Activated T-cell treated with anti-CD3 and anti-CD28 coated beads for 1 hour (primary cell): ENCODE measurements around the gene ARFIP1.
"Not testable (repeated sequence)": the region's sequence is repeated elsewhere in the genome, so short reads cannot be mapped to it uniquely, and the experiment has no call there.

Source experiments
- DNase-seq: peaks from one replicate; pipeline ENCODE4 v3.0.0-alpha.2; 2020; ENCODE audit warnings: low read depth

The ARFIP1 gene, protein sequence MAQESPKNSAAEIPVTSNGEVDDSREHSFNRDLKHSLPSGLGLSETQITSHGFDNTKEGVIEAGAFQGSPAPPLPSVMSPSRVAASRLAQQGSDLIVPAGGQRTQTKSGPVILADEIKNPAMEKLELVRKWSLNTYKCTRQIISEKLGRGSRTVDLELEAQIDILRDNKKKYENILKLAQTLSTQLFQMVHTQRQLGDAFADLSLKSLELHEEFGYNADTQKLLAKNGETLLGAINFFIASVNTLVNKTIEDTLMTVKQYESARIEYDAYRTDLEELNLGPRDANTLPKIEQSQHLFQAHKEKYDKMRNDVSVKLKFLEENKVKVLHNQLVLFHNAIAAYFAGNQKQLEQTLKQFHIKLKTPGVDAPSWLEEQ

DNA sequence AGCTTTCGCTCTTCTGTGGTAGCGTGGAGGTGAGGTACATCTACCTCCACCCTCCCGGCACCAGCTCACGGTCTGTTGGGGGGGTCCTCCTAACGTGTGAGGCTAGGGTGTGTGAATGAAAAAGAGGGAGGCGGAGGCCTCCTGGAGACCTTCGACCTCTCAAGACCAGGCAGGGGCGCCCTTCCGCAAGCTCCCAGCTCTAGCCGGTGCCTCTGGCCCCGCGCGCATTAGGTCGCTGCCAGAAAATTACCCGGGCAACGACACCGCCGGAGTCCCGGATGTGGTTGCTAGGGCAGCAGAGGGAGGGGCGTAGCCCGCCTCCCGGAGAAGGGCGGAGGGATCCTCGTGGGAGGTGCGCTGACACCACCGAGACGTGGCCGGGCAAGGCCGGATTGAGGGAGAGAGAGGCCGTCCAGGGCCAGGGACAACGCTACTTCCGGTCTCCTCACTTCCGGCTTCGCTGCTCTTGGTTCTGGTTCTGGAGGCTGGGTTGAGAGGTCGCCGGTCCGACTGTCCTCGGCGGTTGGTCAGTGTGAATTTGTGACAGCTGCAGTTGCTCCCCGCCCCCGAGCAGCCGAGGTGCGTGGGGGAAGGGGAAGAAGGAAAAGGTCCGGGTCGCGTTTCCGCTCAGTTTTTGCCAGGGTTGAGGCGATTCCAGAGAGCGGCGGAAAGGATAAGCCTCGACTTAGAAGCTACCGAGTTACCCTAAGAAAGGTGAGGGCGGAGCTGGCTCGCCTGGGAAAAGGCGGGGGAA lies at the start of gene ARFIP1, which contains the start of gene TIGD4:
Gene ARFIP1 (plus strand): TSS at position 442 of the 754 bp plus-strand sequence. CDS start 49,680 bp downstream, outside the sequence.
Gene TIGD4 (minus strand): TSS at position 218 of the 754 bp plus-strand sequence. CDS start 8,726 bp downstream, outside the sequence.
- peak; percentile 88 for DNase-seq

GRCh38 chr4:152731997-152732396 lies 47.8 kb upstream of the ARFIP1 start:
- no peak for DNase-seq

DNA sequence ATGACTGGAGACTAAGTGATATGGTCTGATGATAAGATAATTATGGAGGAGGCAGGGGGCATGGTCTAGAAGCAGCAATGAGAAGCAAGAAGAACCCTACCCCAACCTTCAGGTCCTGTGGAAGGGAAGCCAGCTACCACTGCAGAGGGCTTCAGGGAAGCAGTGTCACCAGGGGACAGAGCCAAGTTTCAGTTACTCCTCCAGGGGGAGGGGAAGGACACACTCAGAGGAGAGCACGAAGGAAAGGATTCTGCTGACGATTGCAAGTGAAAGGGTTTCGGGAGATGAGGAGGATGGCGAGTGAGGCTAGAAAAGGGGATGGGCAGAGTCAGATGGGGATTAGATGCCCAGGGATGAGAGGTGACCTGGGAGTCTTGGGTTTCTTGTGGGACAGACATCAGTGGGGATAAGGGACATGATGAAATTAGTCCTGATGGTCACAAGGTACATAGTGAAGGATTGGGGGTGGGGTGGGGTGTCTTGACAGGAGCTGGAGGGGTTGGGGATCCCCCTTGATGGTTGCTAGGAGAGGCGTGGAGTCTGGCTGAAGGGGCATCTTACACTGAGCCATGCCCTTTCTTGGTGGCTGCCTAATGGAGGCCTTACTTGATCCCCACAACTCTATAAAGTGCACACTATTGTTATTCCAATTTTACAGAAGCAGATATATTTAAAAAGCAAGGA lies 45.6 kb upstream of the ARFIP1 start:
- DNase-seq, result no peak

DNA sequence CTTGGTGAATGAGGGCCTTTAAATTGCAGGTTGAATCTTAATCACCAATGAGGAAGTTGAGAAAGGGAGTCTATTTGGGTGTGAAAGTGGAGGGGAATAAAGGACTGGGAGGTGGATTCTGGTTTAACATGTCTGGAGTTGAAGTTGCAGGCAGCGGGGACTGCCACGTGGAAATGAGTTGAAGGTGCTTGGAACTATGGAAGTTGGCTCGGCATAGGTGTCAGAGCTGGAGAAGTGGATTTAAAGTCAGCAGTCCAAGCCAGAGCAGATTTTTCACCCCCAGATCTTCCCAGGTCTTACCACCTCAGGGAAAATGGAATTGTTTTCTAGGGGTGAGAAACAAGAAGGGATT lies 45.1 kb upstream of the ARFIP1 start:
- DNase-seq, result no peak

DNA sequence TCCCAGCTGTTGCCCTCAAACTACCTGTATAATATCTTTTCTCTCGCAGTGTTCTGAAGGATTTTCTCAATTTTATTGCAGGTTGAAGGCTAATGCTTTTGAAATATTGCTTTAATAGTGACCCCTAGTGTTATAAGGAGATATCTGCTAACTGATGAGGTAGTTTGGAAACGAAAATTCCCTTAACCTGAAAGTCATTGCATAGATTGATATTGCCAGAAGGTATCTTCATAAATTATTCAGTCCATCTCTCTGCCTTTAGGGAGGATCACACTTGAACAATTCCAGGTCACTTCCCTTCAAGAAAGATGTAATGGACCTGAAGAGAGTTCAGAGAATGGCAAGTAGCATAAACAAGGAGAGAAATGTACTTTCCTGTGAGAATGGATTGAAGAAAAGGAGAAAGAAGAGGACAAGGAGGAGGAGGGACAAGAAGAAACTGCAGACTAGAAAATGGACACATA lies 44.3 kb upstream of the ARFIP1 start:
- DNase-seq, result no peak

DNA sequence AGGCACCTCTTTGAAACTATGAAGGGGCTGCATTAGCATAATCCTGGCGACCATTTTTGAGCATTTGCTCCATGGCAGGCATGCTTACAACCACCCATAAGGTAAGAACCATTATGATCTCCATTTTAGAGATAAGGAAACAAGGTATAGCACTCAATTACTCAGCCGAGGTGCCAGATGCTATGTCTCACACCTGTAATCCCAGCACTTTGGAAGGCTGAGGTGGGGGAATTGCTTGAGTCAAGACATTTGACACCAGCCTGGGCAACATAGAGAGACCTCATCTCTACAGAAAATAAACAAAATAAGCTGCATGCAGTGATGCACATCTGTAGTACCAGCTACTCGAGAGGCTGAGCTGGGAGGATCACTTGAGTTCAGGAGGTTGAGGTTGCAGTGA lies 43.8 kb upstream of the ARFIP1 start:
- no peak for DNase-seq

GRCh38 chr4:152738827-152739226 lies 40.9 kb upstream of the ARFIP1 start:
- no peak for DNase-seq

GRCh38 chr4:152747444-152747843 lies 32.3 kb upstream of the ARFIP1 start:
- DNase-seq, result no peak

DNA sequence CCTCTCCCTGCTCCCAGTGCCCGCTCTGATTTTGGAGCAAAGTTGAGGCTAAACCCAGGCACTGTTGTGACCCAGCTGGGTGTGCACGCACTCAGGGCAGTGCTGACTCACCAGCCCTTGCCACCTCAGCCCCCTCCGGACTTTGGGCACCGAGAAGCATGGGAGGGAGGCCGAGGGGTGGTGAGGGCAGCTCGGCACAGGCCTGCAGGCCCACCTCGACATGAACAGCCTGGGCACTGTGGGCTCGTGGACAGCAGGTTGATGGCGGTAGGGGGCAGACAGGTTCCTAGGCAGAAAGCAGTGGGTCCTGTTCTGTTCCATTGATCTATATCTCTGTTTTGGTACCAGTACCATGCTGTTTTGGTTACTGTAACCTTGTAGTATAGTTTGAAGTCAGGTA lies 31.1 kb upstream of the ARFIP1 start:
- DNase-seq, result no peak

DNA sequence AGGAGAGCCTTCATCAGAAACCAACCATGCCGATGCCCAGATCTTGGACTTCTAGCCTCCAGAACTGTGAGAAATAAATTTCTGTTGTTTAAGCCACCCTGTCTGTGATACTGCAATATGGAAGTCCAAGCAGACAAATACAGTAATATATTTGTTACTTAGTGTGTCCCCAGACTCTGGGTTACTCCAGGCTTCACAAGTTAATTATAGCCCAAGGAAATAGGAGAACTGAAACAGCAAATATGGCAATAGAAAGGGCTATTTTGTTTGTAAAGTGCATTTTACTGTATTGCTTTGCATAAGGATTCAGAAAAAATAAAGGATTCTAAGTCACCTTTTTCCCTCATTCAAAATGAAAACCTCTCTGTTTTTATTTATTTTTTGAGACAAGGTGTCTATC lies 16.0 kb upstream of the ARFIP1 start:
- no peak for DNase-seq

GRCh38 chr4:152765069-152765737 lies 14.6 kb upstream of the ARFIP1 start:
- DNase-seq, result not testable (repeated sequence)

- no peak for DNase-seq
These were observed 7.8 kb upstream of the ARFIP1 start for GRCh38 chr4:152771741-152772533.

- DNase-seq, result no peak
These were observed 6.4 kb upstream of the ARFIP1 start for GRCh38 chr4:152773339-152773738.

DNA sequence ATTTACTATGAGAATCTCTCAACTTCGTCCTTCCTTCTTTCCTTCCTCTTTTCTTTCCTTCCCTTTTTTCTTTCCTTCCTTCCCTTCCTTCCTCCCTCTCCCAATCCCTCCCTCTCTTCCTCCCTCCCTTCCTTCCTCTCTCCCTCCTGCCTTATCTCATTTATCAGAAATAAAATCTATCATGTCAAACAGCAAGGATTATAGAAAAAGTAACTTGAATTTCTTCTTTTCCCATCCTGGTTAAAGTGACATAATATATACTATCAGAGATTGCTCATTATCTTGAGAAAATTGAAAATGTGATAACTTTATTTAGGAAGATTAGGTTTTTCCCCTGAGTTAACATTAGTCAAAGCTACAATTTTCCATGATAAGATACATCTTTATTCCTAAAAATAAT lies 5.8 kb upstream of the ARFIP1 start:
- no peak for DNase-seq

GRCh38 chr4:152776352-152776751 lies 3.4 kb upstream of the ARFIP1 start:
- no peak for DNase-seq

DNA sequence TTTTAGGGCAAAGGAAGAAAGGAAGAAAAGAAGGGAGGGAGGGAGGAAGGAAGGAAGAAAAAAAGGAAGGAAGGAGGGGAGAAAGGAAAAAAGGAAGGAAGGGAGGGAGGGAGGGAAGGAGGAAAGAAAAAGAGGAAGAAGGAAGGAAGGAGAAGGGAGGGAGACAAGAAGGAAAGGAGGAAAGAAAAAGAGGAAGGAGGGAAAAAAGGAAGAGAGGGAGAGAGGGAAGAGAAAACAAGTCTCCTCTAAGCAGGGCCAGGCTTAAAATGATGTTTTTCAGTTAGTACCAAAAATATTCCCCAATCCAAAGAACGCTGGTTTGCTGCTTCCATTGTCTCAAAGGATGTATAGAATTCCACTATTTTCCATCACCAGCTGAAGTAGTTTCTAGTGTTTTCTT lies 2.3 kb upstream of the ARFIP1 start:
- DNase-seq, result no peak

DNA sequence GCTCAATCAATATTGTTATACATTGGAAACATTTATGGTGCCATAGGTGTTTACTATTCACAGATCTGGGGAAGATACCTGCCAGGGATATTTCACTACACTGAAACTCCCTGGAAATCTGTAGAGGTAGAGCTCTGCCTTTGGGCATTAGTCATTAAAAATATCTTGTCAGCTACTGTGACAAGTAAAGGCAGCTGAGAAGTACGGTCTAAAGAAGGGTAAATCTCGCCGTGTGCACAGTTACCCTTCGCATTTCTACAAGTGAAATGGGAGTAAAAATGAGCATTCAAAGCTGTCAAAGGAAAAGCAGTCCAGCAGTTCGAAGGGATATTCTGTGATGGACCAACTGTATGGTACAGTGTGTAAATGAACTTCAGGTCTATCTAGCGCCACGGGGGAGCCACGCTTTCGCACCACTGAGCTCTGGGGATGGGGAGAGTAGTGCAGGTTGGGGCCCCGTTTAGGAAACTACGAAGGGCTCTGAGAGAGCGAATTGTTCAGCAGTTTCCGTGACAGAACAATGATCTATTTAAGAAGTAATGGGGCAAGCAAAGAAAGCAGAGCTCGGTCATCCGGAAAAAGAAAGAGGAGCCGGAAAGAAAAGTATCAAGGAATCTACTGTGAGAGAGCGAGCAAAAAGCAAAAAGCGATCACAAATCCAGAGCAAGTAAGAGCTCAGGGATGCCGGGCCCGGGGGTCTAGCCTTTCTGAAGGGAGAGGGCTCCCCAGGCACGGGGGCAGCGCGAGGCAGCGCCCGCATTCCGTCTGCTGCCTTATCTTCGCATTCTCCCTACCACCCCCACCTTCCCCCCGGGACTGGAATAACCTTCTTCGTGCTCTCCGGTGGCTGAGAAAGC lies 870 bp upstream of the ARFIP1 start:
- peak; percentile 11 for DNase-seq

DNA sequence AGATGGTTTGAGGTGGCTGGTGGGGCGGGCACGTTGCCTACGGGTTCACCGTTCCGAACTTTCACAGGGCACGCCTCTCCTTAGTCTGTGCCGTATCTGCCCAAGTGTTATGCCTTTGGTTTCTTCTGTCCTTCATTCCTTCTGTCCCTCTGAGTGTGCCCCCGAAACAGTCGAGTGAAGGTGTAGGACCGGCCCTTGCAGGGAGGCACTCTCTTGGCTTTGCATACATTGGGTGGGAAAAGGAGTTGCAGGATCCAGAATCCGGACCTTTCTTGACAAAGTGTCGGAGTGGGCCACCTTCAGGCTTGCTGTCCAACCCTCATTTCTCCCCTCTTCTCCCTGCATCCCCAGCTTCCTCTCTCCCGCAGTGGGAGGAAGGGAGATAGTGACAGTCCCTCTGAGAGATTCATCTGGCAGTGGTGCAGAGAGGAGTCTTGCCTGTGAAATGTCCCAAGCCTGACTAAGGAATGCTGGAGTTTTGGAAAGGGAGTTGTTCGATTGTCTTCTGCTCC lies 569 bp downstream of the ARFIP1 start:
- DNase-seq, result no peak

DNA sequence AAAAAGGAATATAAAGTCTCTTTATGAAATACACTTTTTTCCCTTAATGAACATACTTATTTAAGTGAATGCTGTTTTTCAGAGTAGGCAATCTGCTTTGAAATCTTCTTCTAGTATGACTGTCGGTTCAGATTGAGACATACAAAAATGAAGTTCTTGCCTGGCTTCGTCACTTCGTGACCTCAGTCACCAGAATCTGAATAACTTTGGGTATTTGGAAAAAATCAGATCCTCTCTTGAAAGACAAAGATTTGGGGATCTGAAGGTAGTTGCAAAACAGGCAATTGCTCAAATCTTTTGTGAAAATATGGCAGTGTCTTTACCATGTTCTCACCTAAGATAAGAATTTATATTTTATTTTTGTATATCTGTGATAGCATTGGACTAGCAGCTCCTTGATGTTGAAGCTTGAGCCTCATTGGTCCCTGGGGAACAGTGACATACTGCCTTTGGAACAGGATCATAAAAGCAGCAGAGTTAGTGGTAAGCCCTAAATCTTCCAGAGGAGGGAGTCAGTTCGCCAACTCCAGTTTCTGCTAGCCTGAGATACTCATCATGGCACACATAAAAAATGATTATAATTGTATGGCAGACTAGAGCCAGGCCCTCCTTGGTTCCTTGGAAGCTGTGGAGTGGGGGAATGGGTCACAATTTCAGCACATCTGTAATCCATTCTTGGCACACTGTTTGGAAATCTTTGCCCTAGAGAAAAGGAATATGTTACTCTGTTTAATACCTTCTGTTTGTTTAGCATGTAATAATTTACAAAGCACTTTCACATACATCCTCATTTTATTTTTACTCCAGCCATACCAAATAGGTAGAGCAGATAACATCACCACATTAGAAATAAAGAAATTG lies 5.0 kb downstream of the ARFIP1 start:
- DNase-seq, result no peak
